Type B pancreatic cell (in vitro differentiated cells): ENCODE results near the gene PSD2. TPM values are rescaled to one million over a fixed set of nuclear protein-coding genes. Genes with fewer than 3 reads are reported as not detected.

ENCODE experiments used
- DNase-seq: peaks from one replicate; pipeline ENCODE4 v3.0.0; 2021; ENCODE audit warnings: mixed read lengths; ENCODE audit not compliant: unreplicated experiment; ENCODE audit errors: extremely low spot score
- H3K27ac Mint-ChIP-seq: 2 replicates; pipeline ENCODE4 v1.8.0; 2021; ENCODE audit warnings: mild to moderate bottlenecking, mixed read lengths
- H3K27me3 Mint-ChIP-seq: 2 replicates; pipeline ENCODE4 v1.8.0; 2021; ENCODE audit warnings: mixed read lengths
- H3K36me3 Mint-ChIP-seq: 2 replicates; pipeline ENCODE4 v1.8.0; 2021; ENCODE audit warnings: mixed read lengths
- H3K4me1 Mint-ChIP-seq: one replicate; pipeline ENCODE4 v1.8.0; 2021; ENCODE audit warnings: mixed read lengths; ENCODE audit not compliant: unreplicated experiment
- H3K4me3 Mint-ChIP-seq: 2 replicates; pipeline ENCODE4 v1.8.0; 2021; ENCODE audit warnings: mild to moderate bottlenecking, mixed read lengths
- H3K9me3 Mint-ChIP-seq: 2 replicates; pipeline ENCODE4 v1.8.0; 2021; ENCODE audit warnings: mixed read lengths
- CTCF ChIP-seq: fragments of 200-600 bp; sonication (generic); conservative IDR thresholded peaks from 2 replicates; pipeline ENCODE4 v1.5.0; 2021; ENCODE audit warnings: antibody characterized with exemption, mild to moderate bottlenecking
- total RNA-seq: library from RNA; stranded (reverse); gene quantifications from 2 replicates; pipeline ENCODE4 v1.2.1, GENCODE V29; 2021; ENCODE audit warnings: low replicate concordance

Gene PSD2
- total RNA-seq, 1 donor from 2014 or later: 0.27 TPM

- Mint-ChIP-seq H3K4me3 (no peak overlapping the region), H3K36me3 (no peaks in the 10 kb centered on the region), H3K27me3 (peaks cover 67% of the 10 kb centered on the region), H3K27ac (no peak overlapping the region), H3K4me1 (no peaks in the 10 kb centered on the region), H3K9me3 (peaks cover 8% of the 10 kb centered on the region)
- no peak for TF ChIP-seq CTCF
- no peak for DNase-seq
These were observed 32.7 kb downstream of the PSD2 start for GRCh38 chr5:139828207-139828895.

GRCh38 chr5:139829471-139829870, 33.9 kb downstream of the PSD2 start:
- H3K4me1 Mint-ChIP-seq: no peaks in the 10 kb centered on the region
- no peaks in the 10 kb centered on the region for H3K36me3 Mint-ChIP-seq
- no peak overlapping the region for H3K4me3 Mint-ChIP-seq
- no peak for DNase-seq
- H3K9me3 Mint-ChIP-seq: peaks cover 8% of the 10 kb centered on the region
- H3K27ac Mint-ChIP-seq: no peak overlapping the region
- no peak for TF ChIP-seq CTCF
- H3K27me3 Mint-ChIP-seq: peaks cover 74% of the 10 kb centered on the region

GRCh38 chr5:139831624-139832023, 36.0 kb downstream of the PSD2 start:
- Mint-ChIP-seq H3K4me3 (no peak overlapping the region), H3K27me3 (peaks cover 78% of the 10 kb centered on the region), H3K4me1 (no peaks in the 10 kb centered on the region), H3K9me3 (peaks cover 8% of the 10 kb centered on the region), H3K27ac (no peak overlapping the region), H3K36me3 (no peaks in the 10 kb centered on the region)
- TF ChIP-seq CTCF: no peak
- DNase-seq: no peak

- Mint-ChIP-seq H3K4me1 (no peaks in the 10 kb centered on the region), H3K4me3 (no peak overlapping the region)
These were observed 37.9 kb downstream of the PSD2 start for GRCh38 chr5:139833525-139833924.

GRCh38 chr5:139835656-139836055, 40.0 kb downstream of the PSD2 start:
- no peaks in the 10 kb centered on the region for H3K9me3 Mint-ChIP-seq
- peaks cover 61% of the 10 kb centered on the region for H3K27me3 Mint-ChIP-seq
- H3K4me1 Mint-ChIP-seq: no peaks in the 10 kb centered on the region
- no peak overlapping the region for H3K4me3 Mint-ChIP-seq
- H3K36me3 Mint-ChIP-seq: no peaks in the 10 kb centered on the region
- no peak for TF ChIP-seq CTCF
- H3K27ac Mint-ChIP-seq: no peak overlapping the region
- no peak for DNase-seq

More at GRCh38 chr5:139833525-139833924, 37.9 kb downstream of the PSD2 start:
- H3K27ac Mint-ChIP-seq: no peak overlapping the region
- no peak for DNase-seq
- no peaks in the 10 kb centered on the region for H3K36me3 Mint-ChIP-seq
- H3K27me3 Mint-ChIP-seq: peaks cover 66% of the 10 kb centered on the region
- TF ChIP-seq CTCF: no peak
- H3K9me3 Mint-ChIP-seq: no peaks in the 10 kb centered on the region
